GM12874 (cell line): Measurements from ENCODE around the gene PNKD.

Experiments
- CTCF ChIP-seq: IDR thresholded peaks from 2 replicates; pipeline ENCODE4 v1.5.1; 2011; ENCODE audit warnings: low read depth, mild to moderate bottlenecking, control low read depth, low read length, moderate library complexity; ENCODE audit not compliant: insufficient read depth

The PNKD gene

GRCh38 chr2:218341381-218341780, 71.1 kb downstream of the PNKD start:
- no peak for TF ChIP-seq CTCF

- TF ChIP-seq CTCF: no peak
These were observed 72.5 kb downstream of the PNKD start for GRCh38 chr2:218342837-218343236.

DNA sequence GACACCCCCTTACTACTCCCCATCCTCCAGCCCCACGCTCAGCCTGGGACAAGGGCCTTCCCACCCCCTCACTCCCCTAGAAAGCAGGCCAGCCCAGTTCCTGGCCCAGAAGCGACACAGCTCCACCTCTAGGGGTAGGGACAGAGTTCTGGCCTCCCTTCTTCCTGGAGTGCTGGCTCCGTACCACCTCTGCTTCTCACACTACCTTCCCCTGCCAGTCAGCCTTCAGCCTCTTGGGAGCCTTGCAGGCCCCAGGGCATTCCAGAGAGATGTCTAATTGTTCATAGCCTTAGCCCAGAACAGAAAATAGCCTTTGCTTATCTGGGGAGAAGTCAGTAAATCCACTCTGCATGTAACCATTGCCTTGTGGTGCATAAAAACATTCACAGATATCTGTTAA, 73.3 kb downstream of the PNKD start:
- TF ChIP-seq CTCF: no peak

- TF ChIP-seq CTCF: no peak
These were observed 73.9 kb downstream of the PNKD start for GRCh38 chr2:218344090-218344754.

DNA sequence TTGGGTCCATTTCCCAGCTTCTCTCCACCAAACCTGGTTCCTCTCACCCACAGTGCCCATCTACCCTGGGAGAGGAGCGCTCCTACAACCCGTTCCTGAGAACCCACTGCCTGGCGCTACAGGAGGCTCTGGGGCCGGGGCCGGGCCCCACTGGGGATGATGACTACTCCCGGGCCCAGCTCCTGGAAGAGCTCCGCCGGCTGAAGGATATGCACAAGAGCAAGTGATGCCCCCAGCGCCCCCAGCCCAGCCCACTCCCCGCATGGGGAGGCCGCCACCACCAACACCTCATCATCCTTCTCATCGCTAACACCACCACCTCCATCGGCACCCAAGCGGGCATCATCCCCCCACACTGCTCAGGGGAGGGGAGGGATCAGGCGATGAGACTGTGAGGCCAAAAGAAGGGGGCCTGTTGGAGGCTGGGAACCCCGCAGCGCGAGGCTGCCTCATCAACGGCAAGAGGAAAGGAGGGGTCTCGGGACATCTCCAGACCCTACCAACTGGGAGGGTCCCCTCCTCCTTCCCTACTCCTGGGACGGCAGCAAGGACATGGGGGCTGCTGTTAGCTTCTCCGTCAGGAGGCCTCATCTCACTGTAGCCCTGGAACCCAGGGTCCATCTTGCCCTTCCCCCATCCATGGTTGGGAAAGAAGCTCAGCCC, 74.6 kb downstream of the PNKD start:
- TF ChIP-seq CTCF: no peak

GRCh38 chr2:218345491-218346236, 75.3 kb downstream of the PNKD start:
- TF ChIP-seq CTCF: no peak

GRCh38 chr2:218347172-218347571, 76.9 kb downstream of the PNKD start:
- no peak for TF ChIP-seq CTCF
